NK-92 (cell line): Measurements from ENCODE around the gene PRM2.

ENCODE experiments used
- DNase-seq: peaks from one replicate; lab custom pipeline; 2025; ENCODE audit not compliant: unreplicated experiment; lab: John Stamatoyannopoulos, UW

The PRM2 gene

DNA sequence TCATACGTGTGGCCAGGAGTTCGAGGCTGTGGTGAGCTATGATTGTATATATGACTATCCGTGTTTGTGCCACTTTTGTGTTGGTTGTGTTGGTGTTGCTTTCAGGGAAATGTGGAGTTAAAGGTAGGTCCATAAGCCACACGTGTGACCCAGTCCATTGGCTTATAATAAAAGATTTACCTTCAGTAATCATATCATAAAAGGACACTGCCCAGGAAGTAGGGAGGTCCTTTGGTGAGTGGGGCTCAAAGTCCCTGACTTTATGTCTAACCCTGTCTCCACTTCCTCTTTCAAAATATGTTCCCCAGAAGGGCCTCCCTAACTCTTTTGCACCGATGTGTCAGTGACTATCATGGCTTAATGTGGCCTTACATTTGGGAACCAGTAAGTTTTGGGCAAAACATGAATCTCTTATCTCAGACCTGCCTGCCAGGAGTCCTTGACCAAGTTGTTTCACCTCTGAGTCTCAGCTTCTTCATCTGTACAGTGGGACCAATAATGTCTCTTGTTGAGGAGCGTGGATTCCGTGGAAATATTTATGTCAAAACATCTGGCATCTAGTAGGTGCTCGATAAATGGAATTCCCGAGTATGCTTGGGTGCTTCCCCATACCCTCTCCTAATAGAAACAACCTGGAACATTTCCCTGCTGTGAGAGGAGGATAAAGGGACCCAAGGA lies 12.0 kb downstream of the PRM2 start:
- no peak for DNase-seq

GRCh38 chr16:11263737-11264136 lies 12.5 kb downstream of the PRM2 start:
- no peak for DNase-seq

GRCh38 chr16:11262915-11263314 lies 13.4 kb downstream of the PRM2 start:
- no peak for DNase-seq

DNA sequence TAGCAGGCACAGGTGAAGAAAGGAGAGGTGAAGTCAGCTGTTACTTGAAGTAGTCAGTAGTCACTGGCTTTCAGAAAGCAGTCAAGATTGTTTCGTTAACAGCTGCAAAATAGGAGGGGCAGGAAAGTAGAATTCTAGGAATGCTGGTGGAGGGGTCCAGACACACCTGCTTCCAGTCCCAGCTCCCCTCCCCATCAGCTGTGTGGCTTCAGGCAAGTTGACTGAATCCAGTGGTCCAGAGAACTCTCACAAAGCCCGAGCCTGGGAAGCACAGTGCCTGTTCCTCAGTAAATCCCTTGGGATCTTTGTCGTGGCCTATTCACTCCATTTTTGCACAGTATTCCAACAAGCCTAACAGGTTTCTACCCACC lies 15.7 kb downstream of the PRM2 start:
- DNase-seq = no peak

DNA sequence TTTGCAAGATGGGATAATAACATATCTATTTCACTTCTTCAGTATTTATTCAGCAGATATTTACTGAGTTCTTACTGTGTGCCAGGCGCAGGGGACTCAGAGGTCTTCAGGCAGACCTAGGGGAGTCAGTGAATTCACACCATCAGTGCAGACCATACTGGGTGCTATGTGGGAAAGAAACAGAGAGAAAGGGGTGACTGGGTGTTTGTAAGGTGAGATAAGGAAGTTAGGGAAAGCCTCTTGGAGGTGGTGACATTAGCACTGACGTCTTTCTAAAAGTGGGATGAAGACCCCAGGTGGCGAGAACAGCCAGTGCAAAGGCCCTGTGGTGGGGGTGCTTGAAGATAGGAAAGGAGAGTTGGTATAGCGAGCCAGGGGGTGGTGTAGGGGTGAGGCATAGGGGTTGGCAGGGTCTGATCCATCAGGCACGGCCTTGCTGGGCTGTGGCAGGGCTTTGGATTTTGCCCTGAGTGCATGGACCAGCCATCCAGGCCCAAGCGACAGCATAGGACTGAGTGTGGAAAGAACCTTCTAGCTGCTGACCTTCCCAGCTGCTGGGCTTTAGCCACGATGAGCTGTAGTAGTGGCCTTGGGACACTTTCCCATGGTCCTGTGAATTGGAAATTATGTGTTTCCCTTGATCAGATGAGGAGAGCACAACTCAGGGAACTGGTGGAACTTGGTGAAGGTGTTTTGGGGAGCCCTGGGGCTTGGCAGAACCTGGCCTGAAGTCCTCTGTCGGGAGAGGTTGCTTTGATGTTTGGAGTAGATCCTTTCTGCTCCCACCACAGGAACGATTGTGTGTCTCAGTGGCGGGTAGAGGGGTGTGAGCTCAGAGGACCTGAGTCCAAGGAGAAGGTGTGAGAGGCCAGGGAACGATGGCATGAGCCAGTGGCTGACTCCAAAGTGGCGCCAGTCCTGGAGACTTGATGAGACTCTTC lies 16.4 kb downstream of the PRM2 start:
- no peak for DNase-seq

DNA sequence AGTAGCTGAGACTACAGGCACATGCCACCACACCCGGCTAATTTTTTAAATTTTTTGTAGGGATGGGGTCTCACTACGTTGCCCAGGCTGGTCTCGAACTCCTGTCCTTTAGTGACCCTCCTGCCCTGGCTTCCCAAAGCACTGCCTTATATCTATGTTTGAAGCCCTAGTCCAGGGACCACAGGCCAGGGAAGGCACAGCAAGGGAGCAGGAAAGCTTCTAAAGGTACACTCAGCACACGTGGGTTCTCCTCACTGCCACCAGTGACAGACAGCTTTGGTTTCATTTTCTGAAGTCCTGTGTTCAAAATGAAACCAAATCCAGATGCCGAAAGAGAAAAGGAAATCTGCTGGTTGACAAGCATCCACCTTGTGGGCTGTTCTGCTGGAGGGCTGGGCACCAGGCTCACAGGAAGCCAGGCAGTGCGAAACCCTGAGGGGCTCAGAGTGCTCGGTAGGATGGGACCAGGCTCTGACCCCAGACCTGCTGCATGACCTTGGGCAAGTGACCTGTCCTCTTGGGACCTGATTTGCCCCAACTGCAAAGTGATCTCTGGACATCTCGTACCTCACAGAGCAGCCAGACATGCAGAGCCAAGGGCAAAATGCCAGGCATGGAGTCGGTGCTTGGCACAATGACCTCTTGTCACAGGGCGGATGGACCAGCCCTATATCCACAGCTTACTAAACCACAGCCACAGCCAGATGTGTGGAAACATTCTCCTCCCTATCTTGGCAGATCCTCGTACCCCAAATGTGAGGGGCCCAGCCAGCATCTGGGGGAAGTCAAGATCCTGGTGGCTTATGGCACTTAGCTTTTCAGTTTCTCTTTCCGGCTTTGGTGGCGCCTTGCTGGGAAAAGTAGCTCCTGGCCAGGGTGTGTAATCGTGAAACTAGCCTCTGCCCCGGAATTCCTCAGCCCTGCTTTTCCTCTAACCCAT lies 17.5 kb downstream of the PRM2 start:
- no peak for DNase-seq

GRCh38 chr16:11257131-11257938 lies 18.9 kb downstream of the PRM2 start:
- no peak for DNase-seq

GRCh38 chr16:11256661-11257130 lies 19.6 kb downstream of the PRM2 start:
- DNase-seq = no peak

- peak; percentile 27 for DNase-seq
These were observed 20.3 kb downstream of the PRM2 start, which contains the start of gene SOCS1 for GRCh38 chr16:11255737-11256660. SOCS1 (minus strand) TSS chr16:11256204; CDS start chr16:11255478, 726 bp downstream.

GRCh38 chr16:11254913-11255736 lies 21.2 kb downstream of the PRM2 start:
- DNase-seq = no peak

DNA sequence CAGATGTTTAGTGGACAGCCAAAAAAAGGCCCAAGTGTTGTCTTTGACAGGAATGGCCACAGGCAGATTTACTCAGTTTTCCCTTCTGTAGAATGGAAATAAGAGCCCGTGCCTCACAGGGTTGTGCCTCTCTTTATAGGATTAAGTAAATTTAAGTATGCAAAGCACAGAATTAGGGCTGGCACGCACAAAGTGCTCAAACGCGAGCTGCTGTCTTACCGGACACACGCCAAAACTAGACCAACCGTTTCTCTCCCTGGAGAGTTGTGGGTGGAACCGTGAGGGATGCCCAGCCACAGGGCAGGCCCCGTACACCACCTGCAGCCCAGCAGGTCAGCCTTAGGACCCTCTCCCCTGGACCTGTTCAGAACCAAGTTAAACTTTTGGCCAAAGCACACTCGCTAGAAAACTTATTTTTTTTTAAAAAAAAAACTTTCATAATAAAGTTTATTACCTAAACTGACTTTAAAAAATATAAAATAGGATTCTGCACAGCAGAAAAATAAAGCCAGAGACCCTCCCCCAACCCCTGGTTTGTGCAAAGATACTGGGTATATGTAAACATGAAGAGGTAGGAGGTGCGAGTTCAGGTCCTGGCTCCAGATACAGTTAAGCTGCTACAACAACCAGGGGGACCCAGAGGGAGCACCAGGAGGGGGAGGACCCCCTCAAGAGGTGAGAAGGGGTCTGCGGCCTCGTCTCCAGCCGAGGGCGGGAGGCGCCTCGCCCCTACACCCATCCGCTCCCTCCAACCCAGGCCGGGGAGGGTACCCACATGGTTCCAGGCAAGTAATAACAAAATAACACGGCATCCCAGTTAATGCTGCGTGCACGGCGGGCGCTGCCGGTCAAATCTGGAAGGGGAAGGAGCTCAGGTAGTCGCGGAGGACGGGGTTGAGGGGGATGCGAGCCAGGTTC lies 22.0 kb downstream of the PRM2 start:
- DNase-seq = no peak

GRCh38 chr16:11253009-11253994 lies 23.0 kb downstream of the PRM2 start:
- DNase-seq = no peak

- DNase-seq = no peak
These were observed 23.8 kb downstream of the PRM2 start for GRCh38 chr16:11252482-11252931.

DNA sequence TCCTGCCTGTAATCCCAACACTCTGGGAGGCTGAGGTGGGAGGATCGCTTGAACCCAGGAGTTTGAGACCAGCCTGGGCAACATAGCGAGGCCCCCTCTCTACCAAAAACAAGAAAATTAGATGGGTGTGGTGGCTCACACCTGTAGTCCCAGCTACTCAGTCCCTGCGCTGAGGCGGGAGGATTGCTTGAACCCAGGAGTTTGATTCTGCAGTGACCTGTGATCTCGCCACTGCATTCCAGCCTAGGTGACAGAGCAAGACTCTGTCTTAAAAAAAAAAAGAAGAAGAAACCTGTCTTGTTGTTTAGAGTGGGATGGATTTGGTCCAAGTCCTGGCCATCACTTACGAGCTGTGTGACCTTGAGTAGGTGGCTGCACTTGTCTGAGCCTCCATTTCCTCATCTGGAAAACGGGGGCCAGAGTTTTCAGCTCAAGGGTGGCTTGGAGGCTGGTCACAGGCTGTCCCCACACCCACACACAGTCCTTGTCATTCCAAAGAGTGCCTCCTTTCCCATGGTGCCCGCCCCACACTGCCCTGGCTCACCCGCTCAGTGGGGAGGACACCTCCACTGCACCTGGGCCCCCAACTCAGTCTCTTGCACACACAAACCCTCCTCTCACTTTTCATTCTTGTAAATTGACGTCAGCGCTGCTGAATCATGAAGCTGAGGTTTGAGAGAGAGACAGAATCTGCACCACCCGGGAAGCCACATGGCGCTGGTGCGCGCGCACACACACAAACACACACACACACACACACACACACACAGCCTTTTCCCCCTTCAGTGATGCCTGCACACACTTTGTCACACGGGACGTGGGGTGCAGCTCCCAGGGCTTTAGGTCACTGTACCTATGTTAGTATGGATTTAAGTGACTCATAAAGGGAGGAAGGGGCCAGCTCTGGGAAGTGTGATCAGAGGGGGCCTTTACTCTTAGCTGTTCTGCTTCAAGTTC lies 24.5 kb downstream of the PRM2 start:
- no peak for DNase-seq
